HepG2 (cell line): Measurements from ENCODE around the gene FOXK2. TPM values are rescaled to one million over a fixed set of nuclear protein-coding genes. Genes with fewer than 3 reads are reported as not detected.
A peak's percentile ranks its signal among the peaks of the same experiment; 100 is the strongest.

Source experiments
- ARNT ChIP-seq: fragments of 450-650 bp; IDR thresholded peaks from 2 replicates; pipeline ENCODE4 v1.6.1; 2017
- EED ChIP-seq: sonication (generic); formaldehyde crosslinking; IDR thresholded peaks from 2 replicates; pipeline ENCODE4 v1.5.0; 2020; ENCODE audit warnings: mild to moderate bottlenecking, missing genetic modification reagents
- ELF3 ChIP-seq: IDR thresholded peaks from 2 replicates; pipeline ENCODE4 v1.6.1; 2016; ENCODE audit warnings: missing genetic modification reagents, missing compliant biosample characterization
- FOXM1 ChIP-seq: sonication (generic); formaldehyde crosslinking; IDR thresholded peaks from 2 replicates; pipeline ENCODE4 v1.5.0; 2020; ENCODE audit warnings: missing genetic modification reagents
- HIVEP1 ChIP-seq: sonication (generic); formaldehyde crosslinking; IDR thresholded peaks from 2 replicates; pipeline ENCODE4 v1.4.0; 2020; ENCODE audit warnings: mild to moderate bottlenecking, missing genetic modification reagents
- KDM5B ChIP-seq: sonication (generic); formaldehyde crosslinking; IDR thresholded peaks from 2 replicates; pipeline ENCODE4 v1.4.0; 2020; ENCODE audit warnings: missing genetic modification reagents, mild to moderate bottlenecking, borderline replicate concordance
- KLF13 ChIP-seq: sonication (generic); formaldehyde crosslinking; IDR thresholded peaks from 2 replicates; pipeline ENCODE4 v1.4.0; 2020; ENCODE audit warnings: mild to moderate bottlenecking, missing genetic modification reagents
- MIER3 ChIP-seq: IDR thresholded peaks from 2 replicates; pipeline ENCODE4 v1.6.1; 2016; ENCODE audit warnings: missing compliant biosample characterization, borderline replicate concordance
- RCOR2 ChIP-seq: IDR thresholded peaks from 2 replicates; pipeline ENCODE4 v1.6.1; 2016; ENCODE audit warnings: missing biosample characterization, missing genetic modification reagents
- SCMH1 ChIP-seq: sonication (generic); formaldehyde crosslinking; IDR thresholded peaks from 2 replicates; pipeline ENCODE4 v1.9.0; 2021; ENCODE audit warnings: missing genetic modification reagents, mild to moderate bottlenecking, borderline replicate concordance
- SP2 ChIP-seq: sonication (generic); formaldehyde crosslinking; IDR thresholded peaks from 2 replicates; pipeline ENCODE4 v1.5.1; 2020; ENCODE audit warnings: mild to moderate bottlenecking, missing genetic modification reagents
- SP5 ChIP-seq: IDR thresholded peaks from 2 replicates; pipeline ENCODE4 v1.6.1; 2016; ENCODE audit warnings: low read depth, borderline replicate concordance
- TBX2 ChIP-seq: sonication (generic); formaldehyde crosslinking; IDR thresholded peaks from 2 replicates; pipeline ENCODE4 v1.5.0; 2020; ENCODE audit warnings: missing genetic modification reagents, mild to moderate bottlenecking, borderline replicate concordance
- ZNF343 ChIP-seq: sonication (generic); formaldehyde crosslinking; IDR thresholded peaks from 2 replicates; pipeline ENCODE4 v1.4.0; 2020; ENCODE audit warnings: mild to moderate bottlenecking, missing genetic modification reagents
- ZNF382 ChIP-seq: sonication (generic); formaldehyde crosslinking; IDR thresholded peaks from 2 replicates; pipeline ENCODE4 v1.5.0; 2020; ENCODE audit warnings: missing genetic modification reagents, mild to moderate bottlenecking, borderline replicate concordance
- ZNF737 ChIP-seq: sonication (generic); formaldehyde crosslinking; IDR thresholded peaks from 2 replicates; pipeline ENCODE4 v1.5.0; 2020; ENCODE audit warnings: missing genetic modification reagents, mild to moderate bottlenecking, borderline replicate concordance
- ZNF83 ChIP-seq: sonication (generic); formaldehyde crosslinking; IDR thresholded peaks from 2 replicates; pipeline ENCODE4 v1.4.0; 2020; ENCODE audit warnings: missing genetic modification reagents, mild to moderate bottlenecking, borderline replicate concordance
- polyA plus RNA-seq, 8 experiments: library from polyadenylated mRNA; depleted of rRNA in 3 of 8; stranded (reverse) in 7 of 8; unstranded in 1 of 8; fragments of >200 nt; fragmentation: Illumina TruSeq in 4 of 8; extraction: Trizol in 4 of 8; gene quantifications; 2 replicates each; pipeline versions ENCODE4 v1.2.1 to v1.2.3, GENCODE V29; 2011 to 2016; ENCODE audit warnings: low read depth in 4 of 8, missing spikeins in 1 of 8, mixed read lengths in 1 of 8; ENCODE audit not compliant: insufficient read depth in 1 of 8
- total RNA-seq, 5 experiments: library from RNA; depleted of rRNA; stranded (reverse); fragments of >200 nt; fragmentation: Illumina TruSeq; extraction: Trizol; gene quantifications; 2 replicates each; pipeline ENCODE4 v1.2.3, GENCODE V29; 2016; ENCODE audit warnings: low read depth in 1 of 5
- TF ChIP-seq, protein P1 (sequence below): sonication (generic); formaldehyde crosslinking; IDR thresholded peaks from 2 replicates; pipeline ENCODE4 v1.9.0; 2021; ENCODE audit warnings: mild to moderate bottlenecking, missing genetic modification reagents
- TF ChIP-seq, protein P2 (sequence below): sonication (generic); formaldehyde crosslinking; IDR thresholded peaks from 2 replicates; pipeline ENCODE4 v1.4.0; 2020; ENCODE audit warnings: missing genetic modification reagents

Gene FOXK2
- total and polyA plus RNA-seq, 2 of the 13 experiments (the other 11 are each of a cell fraction or from before 2014, with no cell fraction given): 67.1 to 67.2 TPM

DNA sequence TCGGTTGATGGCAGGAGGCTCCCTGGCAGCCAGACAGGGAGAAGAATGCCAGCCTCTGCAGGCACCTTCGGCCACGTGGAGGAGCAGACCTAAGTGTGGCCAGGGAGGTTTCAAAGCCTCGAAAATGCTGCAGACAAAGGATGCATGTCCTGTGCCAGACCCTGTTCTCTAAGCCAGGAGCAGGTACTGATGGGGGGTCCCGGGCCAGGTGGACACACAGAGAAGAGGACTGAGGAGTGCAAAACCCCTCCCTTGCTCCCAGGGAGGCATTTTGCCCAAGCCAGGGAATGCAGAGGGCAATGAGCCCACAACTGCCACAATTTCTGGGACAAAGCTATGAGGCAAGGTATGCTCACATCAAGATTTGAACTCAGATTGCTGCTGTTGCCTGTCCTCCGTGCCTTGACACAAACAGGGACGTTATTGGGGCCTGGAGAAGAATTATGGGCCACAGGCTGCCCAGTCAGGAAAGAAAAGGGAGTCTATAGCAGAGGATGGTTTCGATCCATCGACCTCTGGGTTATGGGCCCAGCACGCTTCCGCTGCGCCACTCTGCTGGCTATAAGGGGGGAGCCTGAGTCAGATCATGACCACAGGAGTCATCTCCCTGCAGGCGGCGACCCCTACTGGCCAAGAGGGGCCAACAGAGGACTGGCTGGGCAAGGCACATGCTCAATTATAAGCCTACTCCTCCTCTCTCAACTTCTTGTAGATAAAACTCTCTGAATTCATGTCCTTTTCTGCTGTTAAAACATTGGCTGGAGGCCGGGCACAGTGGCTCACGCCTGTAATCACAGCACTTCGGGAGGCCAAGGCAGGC lies 25.1 kb upstream of the FOXK2 start (continued):
- TF ChIP-seq, protein P1, sequence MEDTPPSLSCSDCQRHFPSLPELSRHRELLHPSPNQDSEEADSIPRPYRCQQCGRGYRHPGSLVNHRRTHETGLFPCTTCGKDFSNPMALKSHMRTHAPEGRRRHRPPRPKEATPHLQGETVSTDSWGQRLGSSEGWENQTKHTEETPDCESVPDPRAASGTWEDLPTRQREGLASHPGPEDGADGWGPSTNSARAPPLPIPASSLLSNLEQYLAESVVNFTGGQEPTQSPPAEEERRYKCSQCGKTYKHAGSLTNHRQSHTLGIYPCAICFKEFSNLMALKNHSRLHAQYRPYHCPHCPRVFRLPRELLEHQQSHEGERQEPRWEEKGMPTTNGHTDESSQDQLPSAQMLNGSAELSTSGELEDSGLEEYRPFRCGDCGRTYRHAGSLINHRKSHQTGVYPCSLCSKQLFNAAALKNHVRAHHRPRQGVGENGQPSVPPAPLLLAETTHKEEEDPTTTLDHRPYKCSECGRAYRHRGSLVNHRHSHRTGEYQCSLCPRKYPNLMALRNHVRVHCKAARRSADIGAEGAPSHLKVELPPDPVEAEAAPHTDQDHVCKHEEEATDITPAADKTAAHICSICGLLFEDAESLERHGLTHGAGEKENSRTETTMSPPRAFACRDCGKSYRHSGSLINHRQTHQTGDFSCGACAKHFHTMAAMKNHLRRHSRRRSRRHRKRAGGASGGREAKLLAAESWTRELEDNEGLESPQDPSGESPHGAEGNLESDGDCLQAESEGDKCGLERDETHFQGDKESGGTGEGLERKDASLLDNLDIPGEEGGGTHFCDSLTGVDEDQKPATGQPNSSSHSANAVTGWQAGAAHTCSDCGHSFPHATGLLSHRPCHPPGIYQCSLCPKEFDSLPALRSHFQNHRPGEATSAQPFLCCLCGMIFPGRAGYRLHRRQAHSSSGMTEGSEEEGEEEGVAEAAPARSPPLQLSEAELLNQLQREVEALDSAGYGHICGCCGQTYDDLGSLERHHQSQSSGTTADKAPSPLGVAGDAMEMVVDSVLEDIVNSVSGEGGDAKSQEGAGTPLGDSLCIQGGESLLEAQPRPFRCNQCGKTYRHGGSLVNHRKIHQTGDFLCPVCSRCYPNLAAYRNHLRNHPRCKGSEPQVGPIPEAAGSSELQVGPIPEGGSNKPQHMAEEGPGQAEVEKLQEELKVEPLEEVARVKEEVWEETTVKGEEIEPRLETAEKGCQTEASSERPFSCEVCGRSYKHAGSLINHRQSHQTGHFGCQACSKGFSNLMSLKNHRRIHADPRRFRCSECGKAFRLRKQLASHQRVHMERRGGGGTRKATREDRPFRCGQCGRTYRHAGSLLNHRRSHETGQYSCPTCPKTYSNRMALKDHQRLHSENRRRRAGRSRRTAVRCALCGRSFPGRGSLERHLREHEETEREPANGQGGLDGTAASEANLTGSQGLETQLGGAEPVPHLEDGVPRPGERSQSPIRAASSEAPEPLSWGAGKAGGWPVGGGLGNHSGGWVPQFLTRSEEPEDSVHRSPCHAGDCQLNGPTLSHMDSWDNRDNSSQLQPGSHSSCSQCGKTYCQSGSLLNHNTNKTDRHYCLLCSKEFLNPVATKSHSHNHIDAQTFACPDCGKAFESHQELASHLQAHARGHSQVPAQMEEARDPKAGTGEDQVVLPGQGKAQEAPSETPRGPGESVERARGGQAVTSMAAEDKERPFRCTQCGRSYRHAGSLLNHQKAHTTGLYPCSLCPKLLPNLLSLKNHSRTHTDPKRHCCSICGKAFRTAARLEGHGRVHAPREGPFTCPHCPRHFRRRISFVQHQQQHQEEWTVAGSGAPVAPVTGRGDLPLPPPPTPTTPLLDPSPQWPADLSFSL (CRISPR knock-in tag): peak; percentile 26; the same call in 1 of the 2 replicates
- TF ChIP-seq HIVEP1 (CRISPR knock-in tag): peak; percentile 61; the same call in 1 of the 2 replicates
- no peak for TF ChIP-seq SCMH1 (CRISPR knock-in tag)
- TF ChIP-seq ZNF382 (CRISPR knock-in tag): no peak
- no peak for TF ChIP-seq KLF13
- no peak for TF ChIP-seq SP5 (CRISPR knock-in tag)
- TF ChIP-seq ZNF737 (CRISPR knock-in tag): peak; percentile 98; the same call in 1 of the 2 replicates
- no peak for TF ChIP-seq SP2 (CRISPR knock-in tag)
- TF ChIP-seq ZNF83 (CRISPR knock-in tag): peak; percentile 57
- TF ChIP-seq MIER3 (CRISPR knock-in tag): peak; percentile 98
- peak; percentile 98 for TF ChIP-seq EED (CRISPR knock-in tag)
- TF ChIP-seq, protein P2, sequence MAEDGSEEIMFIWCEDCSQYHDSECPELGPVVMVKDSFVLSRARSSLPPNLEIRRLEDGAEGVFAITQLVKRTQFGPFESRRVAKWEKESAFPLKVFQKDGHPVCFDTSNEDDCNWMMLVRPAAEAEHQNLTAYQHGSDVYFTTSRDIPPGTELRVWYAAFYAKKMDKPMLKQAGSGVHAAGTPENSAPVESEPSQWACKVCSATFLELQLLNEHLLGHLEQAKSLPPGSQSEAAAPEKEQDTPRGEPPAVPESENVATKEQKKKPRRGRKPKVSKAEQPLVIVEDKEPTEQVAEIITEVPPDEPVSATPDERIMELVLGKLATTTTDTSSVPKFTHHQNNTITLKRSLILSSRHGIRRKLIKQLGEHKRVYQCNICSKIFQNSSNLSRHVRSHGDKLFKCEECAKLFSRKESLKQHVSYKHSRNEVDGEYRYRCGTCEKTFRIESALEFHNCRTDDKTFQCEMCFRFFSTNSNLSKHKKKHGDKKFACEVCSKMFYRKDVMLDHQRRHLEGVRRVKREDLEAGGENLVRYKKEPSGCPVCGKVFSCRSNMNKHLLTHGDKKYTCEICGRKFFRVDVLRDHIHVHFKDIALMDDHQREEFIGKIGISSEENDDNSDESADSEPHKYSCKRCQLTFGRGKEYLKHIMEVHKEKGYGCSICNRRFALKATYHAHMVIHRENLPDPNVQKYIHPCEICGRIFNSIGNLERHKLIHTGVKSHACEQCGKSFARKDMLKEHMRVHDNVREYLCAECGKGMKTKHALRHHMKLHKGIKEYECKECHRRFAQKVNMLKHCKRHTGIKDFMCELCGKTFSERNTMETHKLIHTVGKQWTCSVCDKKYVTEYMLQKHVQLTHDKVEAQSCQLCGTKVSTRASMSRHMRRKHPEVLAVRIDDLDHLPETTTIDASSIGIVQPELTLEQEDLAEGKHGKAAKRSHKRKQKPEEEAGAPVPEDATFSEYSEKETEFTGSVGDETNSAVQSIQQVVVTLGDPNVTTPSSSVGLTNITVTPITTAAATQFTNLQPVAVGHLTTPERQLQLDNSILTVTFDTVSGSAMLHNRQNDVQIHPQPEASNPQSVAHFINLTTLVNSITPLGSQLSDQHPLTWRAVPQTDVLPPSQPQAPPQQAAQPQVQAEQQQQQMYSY: peak; percentile 25; the same call in 1 of the 2 replicates
- no peak for TF ChIP-seq ARNT
- peak; percentile 76 for TF ChIP-seq RCOR2 (CRISPR knock-in tag)
- peak; percentile 62 for TF ChIP-seq KDM5B (CRISPR knock-in tag)
- TF ChIP-seq ELF3 (CRISPR knock-in tag): peak; percentile 86
- peak; percentile 64; the same call in 1 of the 2 replicates for TF ChIP-seq FOXM1 (CRISPR knock-in tag)
- TF ChIP-seq TBX2 (CRISPR knock-in tag): peak; percentile 86
- peak; percentile 88; the same call in 1 of the 2 replicates for TF ChIP-seq ZNF343 (CRISPR knock-in tag)
